DOHH2 (cell line): ENCODE measurements around the gene KCTD15.

Experiments
- H3F3A ChIP-seq: fragments of 200-600 bp; sonication (generic), shearing (Covaris generic); 2 replicates; pipeline ENCODE4 v1.6.0; 2016; ENCODE audit warnings: antibody characterized with exemption, mild to moderate bottlenecking; ENCODE audit not compliant: control insufficient read depth, insufficient read depth
- H3K27ac ChIP-seq: fragments of 200-600 bp; sonication (generic); 2 replicates; pipeline ENCODE4 v1.5.1; 2014; ENCODE audit warnings: low read depth, mild to moderate bottlenecking, low read length, moderate library complexity
- H3K27me3 ChIP-seq: fragments of 200-600 bp; sonication (generic); 2 replicates; pipeline ENCODE4 v1.6.1; 2014; ENCODE audit warnings: mild to moderate bottlenecking, low read length, mixed read lengths; ENCODE audit not compliant: control insufficient read depth
- H3K36me3 ChIP-seq: fragments of 200-600 bp; sonication (generic); 2 replicates; pipeline ENCODE4 v1.6.1; 2014; ENCODE audit warnings: mild to moderate bottlenecking, low read length, moderate library complexity, mixed read lengths; ENCODE audit not compliant: control insufficient read depth
- H3K4me1 ChIP-seq: fragments of 200-600 bp; sonication (generic); 2 replicates; pipeline ENCODE4 v1.6.1; 2014; ENCODE audit warnings: mild to moderate bottlenecking, low read length, mixed read lengths; ENCODE audit not compliant: control insufficient read depth
- H3K4me2 ChIP-seq: fragments of 200-600 bp; sonication (generic); 2 replicates; pipeline ENCODE4 v1.6.0; 2014; ENCODE audit warnings: mild to moderate bottlenecking, low read length, moderate library complexity
- H3K4me3 ChIP-seq: fragments of 200-600 bp; sonication (generic); 2 replicates; pipeline ENCODE4 v1.5.1; 2014; ENCODE audit warnings: mild to moderate bottlenecking, low read length, mixed read lengths
- H3K79me2 ChIP-seq: fragments of 200-600 bp; sonication (generic); 2 replicates; pipeline ENCODE4 v1.6.1; 2014; ENCODE audit warnings: mild to moderate bottlenecking, low read length, mixed read lengths; ENCODE audit not compliant: control insufficient read depth
- H3K9me2 ChIP-seq: fragments of 200-600 bp; sonication (generic); replicated peaks from 2 replicates; pipeline ENCODE4 v1.6.1; 2014; ENCODE audit warnings: mild to moderate bottlenecking, low read length, mixed read lengths; ENCODE audit not compliant: control insufficient read depth
- H3K9me3 ChIP-seq: fragments of 200-600 bp; sonication (generic); 2 replicates; pipeline ENCODE4 v1.6.1; 2014; ENCODE audit warnings: antibody characterized with exemption, low read length, mixed read lengths; ENCODE audit not compliant: control insufficient read depth, insufficient read depth
- H4K20me1 ChIP-seq: fragments of 200-600 bp; sonication (generic); 2 replicates; pipeline ENCODE4 v1.6.0; 2014; ENCODE audit warnings: low read depth, mild to moderate bottlenecking, antibody characterized with exemption, low read length, moderate library complexity; ENCODE audit not compliant: control insufficient read depth, insufficient read depth
- EZH2phosphoT487 ChIP-seq: fragments of 200-600 bp; sonication (generic); IDR thresholded peaks from 2 replicates; pipeline ENCODE4 v1.6.1; 2017; ENCODE audit warnings: borderline replicate concordance, mild to moderate bottlenecking, antibody characterized with exemption, low read length, moderate library complexity, mixed read lengths
- TF ChIP-seq, protein P1 (sequence below): fragments of 200-600 bp; sonication (generic); IDR thresholded peaks from one replicate; pipeline ENCODE4 v1.5.1; 2014; ENCODE audit warnings: antibody characterized with exemption, mild to moderate bottlenecking, low read depth, low read length; ENCODE audit not compliant: poor library complexity, severe bottlenecking

KCTD15 gene

DNA sequence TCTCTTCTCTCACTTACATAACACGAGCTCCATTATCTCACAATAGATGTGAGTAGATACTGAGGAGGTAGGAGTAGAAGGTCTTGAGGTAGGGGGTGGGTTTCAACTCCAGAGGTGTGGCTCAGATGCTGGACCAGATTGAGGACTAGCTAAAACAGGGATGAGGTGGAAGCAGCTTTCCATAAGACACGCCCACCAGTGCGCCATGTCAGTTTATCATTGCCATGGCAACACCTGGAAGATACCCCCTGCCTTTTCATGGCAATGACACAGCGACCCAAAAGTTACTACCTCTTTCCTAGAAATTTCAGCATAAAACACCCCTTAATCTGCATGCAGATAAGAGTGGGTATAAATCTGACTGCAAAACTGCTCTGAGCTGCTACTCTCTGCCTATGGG lies 44.1 kb downstream of the KCTD15 start:
- Histone ChIP-seq H3K27ac (no peak overlapping the region), H3F3A (no peaks in the 10 kb centered on the region), H3K4me2 (no peak overlapping the region), H3K27me3 (peaks cover 4% of the 10 kb centered on the region; the same call in 1 of the 2 replicates), H3K36me3 (no peaks in the 10 kb centered on the region), H3K9me3 (no peaks in the 10 kb centered on the region), H3K4me3 (no peak overlapping the region), H3K4me1 (no peaks in the 10 kb centered on the region), H3K9me2 (no peaks in the 10 kb centered on the region), H4K20me1 (no peaks in the 10 kb centered on the region), H3K79me2 (no peaks in the 10 kb centered on the region)
- TF ChIP-seq EZH2phosphoT487: no peak
- TF ChIP-seq, protein P1, sequence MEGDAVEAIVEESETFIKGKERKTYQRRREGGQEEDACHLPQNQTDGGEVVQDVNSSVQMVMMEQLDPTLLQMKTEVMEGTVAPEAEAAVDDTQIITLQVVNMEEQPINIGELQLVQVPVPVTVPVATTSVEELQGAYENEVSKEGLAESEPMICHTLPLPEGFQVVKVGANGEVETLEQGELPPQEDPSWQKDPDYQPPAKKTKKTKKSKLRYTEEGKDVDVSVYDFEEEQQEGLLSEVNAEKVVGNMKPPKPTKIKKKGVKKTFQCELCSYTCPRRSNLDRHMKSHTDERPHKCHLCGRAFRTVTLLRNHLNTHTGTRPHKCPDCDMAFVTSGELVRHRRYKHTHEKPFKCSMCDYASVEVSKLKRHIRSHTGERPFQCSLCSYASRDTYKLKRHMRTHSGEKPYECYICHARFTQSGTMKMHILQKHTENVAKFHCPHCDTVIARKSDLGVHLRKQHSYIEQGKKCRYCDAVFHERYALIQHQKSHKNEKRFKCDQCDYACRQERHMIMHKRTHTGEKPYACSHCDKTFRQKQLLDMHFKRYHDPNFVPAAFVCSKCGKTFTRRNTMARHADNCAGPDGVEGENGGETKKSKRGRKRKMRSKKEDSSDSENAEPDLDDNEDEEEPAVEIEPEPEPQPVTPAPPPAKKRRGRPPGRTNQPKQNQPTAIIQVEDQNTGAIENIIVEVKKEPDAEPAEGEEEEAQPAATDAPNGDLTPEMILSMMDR: no peak

DNA sequence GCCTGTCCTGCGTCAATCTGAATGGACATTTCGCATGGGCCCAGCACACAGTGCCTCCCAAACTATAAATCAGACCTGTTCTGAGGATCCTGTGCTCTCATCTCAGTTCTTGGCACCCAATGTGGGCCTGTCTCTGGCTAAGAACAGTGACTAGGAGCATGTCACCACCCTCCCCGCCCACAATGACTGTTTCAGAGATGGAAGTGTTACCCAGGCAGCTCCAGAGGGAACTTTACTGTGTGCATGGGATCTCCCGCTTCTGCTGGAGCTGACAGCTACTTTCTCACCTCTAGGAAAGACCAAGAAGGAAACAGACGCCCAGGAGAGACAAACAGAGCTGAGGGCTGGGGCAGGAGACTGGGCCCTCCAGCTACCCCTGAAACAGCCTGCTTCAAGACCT lies 45.0 kb downstream of the KCTD15 start:
- no peaks in the 10 kb centered on the region for H4K20me1 ChIP-seq
- no peaks in the 10 kb centered on the region for H3K36me3 ChIP-seq
- H3K4me2 ChIP-seq: no peak overlapping the region
- TF ChIP-seq EZH2phosphoT487: no peak
- TF ChIP-seq, protein P1: no peak
- H3F3A ChIP-seq: no peaks in the 10 kb centered on the region
- H3K79me2 ChIP-seq: no peaks in the 10 kb centered on the region
- H3K4me1 ChIP-seq: no peaks in the 10 kb centered on the region
- no peak overlapping the region for H3K4me3 ChIP-seq
- peaks cover 4% of the 10 kb centered on the region; the same call in 1 of the 2 replicates for H3K27me3 ChIP-seq
- no peak overlapping the region for H3K27ac ChIP-seq
- no peaks in the 10 kb centered on the region for H3K9me2 ChIP-seq
- H3K9me3 ChIP-seq: no peaks in the 10 kb centered on the region

DNA sequence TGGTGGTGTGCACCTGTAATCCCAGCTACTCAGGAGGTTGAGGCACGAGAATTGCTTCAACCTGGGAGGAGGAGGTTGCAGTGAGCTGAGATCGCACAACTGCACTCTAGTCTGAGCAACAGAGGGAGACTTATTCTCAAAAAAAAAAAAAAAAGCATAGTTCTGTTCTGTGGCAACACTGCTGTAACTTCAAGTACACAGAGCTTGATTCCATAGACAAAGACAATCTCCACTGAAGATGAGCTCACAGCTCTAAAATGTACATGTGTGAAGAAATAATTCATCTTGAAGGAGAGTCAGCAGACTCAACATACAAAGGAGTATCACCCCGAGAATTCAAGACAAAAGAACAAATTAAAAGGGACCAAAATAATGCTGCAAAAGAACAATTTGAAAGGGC lies 47.8 kb downstream of the KCTD15 start:
- Histone ChIP-seq H3K79me2 (no peaks in the 10 kb centered on the region), H3K4me1 (no peaks in the 10 kb centered on the region), H3K9me2 (no peaks in the 10 kb centered on the region), H3K4me3 (no peak overlapping the region), H3K4me2 (no peak overlapping the region), H3F3A (no peaks in the 10 kb centered on the region), H3K27me3 (peaks cover 4% of the 10 kb centered on the region; the same call in 1 of the 2 replicates), H4K20me1 (no peaks in the 10 kb centered on the region), H3K27ac (no peak overlapping the region), H3K9me3 (no peaks in the 10 kb centered on the region), H3K36me3 (no peaks in the 10 kb centered on the region)
- TF ChIP-seq, protein P1: no peak
- TF ChIP-seq EZH2phosphoT487: no peak

DNA sequence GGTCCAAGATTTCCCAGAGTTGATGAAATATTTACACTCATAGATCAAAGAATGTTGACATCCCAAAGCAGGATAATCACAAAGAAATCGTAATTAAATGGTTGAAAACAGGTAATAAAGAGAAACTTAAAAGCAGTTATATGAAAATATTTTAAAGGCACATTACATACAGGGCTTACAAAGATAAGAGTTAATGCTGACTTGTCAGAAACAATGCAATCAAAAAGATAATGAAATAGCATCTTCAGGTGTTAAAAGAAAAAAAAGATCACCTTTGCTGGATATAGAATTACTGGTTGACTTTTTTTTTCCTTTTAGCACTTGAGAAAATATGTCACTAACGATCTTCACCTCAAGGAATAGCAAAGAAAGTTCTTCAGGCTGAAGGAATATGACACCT lies 48.8 kb downstream of the KCTD15 start:
- no peaks in the 10 kb centered on the region for H3K36me3 ChIP-seq
- TF ChIP-seq, protein P1: no peak
- TF ChIP-seq EZH2phosphoT487: no peak
- H3K4me3 ChIP-seq: no peak overlapping the region
- no peaks in the 10 kb centered on the region for H3K9me2 ChIP-seq
- no peaks in the 10 kb centered on the region for H4K20me1 ChIP-seq
- H3K4me1 ChIP-seq: no peaks in the 10 kb centered on the region
- no peaks in the 10 kb centered on the region for H3F3A ChIP-seq
- peaks cover 4% of the 10 kb centered on the region; the same call in 1 of the 2 replicates for H3K27me3 ChIP-seq
- H3K27ac ChIP-seq: no peak overlapping the region
- H3K79me2 ChIP-seq: no peaks in the 10 kb centered on the region
- no peaks in the 10 kb centered on the region for H3K9me3 ChIP-seq
- H3K4me2 ChIP-seq: no peak overlapping the region
